HCT116 (cell line): ENCODE measurements around the gene RAD21L1.
"Not testable (repeated sequence)": the region's sequence is repeated elsewhere in the genome, so short reads cannot be mapped to it uniquely, and the experiment has no call there.

ENCODE experiments used
- CBX3 ChIP-seq: IDR thresholded peaks from 2 replicates; pipeline ENCODE4 v1.6.1; 2012; ENCODE audit warnings: low read depth
- CTCF ChIP-seq, 3 experiments: fragments of 200-600 bp in 1 of 3; sonication (generic) in 1 of 3; IDR thresholded peaks in 2 of 3; conservative IDR thresholded peaks in 1 of 3; 2 replicates each; pipeline ENCODE4 v1.5.1; 2012 to 2017; ENCODE audit warnings: low read depth in 2 of 3, low read length in 2 of 3, antibody characterized with exemption in 1 of 3, borderline replicate concordance in 1 of 3, control low read depth in 1 of 3, mild to moderate bottlenecking in 1 of 3, mixed read lengths in 1 of 3, mixed run types in 1 of 3, moderate library complexity in 1 of 3; ENCODE audit not compliant: insufficient read depth in 1 of 3
- EGR1 ChIP-seq: IDR thresholded peaks from 2 replicates; pipeline ENCODE4 v1.6.1; 2012; ENCODE audit warnings: low read depth
- EZH2 ChIP-seq: fragments of 200-600 bp; sonication (generic); IDR thresholded peaks from 2 replicates; pipeline ENCODE4 v1.6.1; 2017; ENCODE audit warnings: antibody characterized with exemption, mixed run types
- FOSL1 ChIP-seq: IDR thresholded peaks from 2 replicates; pipeline ENCODE4 v1.6.1; 2012; ENCODE audit warnings: low read depth
- MAX ChIP-seq: IDR thresholded peaks from 2 replicates; pipeline ENCODE4 v1.6.1; 2012
- POLR2A ChIP-seq: IDR thresholded peaks from 2 replicates; pipeline ENCODE4 v1.7.0; 2011; ENCODE audit warnings: borderline replicate concordance; ENCODE audit not compliant: insufficient read depth, insufficient read length; ENCODE audit errors: extremely low read depth
- POLR2AphosphoS5 ChIP-seq: IDR thresholded peaks from 2 replicates; pipeline ENCODE4 v1.6.1; 2011; ENCODE audit warnings: mild to moderate bottlenecking, low read depth, low read length, moderate library complexity
- RAD21 ChIP-seq: IDR thresholded peaks from 2 replicates; pipeline ENCODE4 v1.6.1; 2012; ENCODE audit warnings: low read depth, mild to moderate bottlenecking
- SP1 ChIP-seq: IDR thresholded peaks from 2 replicates; pipeline ENCODE4 v1.6.1; 2012; ENCODE audit warnings: low read depth
- TCF7L2 ChIP-seq: IDR thresholded peaks from 2 replicates; pipeline ENCODE4 v1.7.0; 2011; ENCODE audit warnings: borderline replicate concordance, inconsistent platforms; ENCODE audit not compliant: insufficient read depth, insufficient read length; ENCODE audit errors: extremely low read depth
- YY1 ChIP-seq: IDR thresholded peaks from 2 replicates; pipeline ENCODE4 v1.6.1; 2011; ENCODE audit warnings: low read length, low read depth, moderate library complexity, mild to moderate bottlenecking; ENCODE audit not compliant: insufficient replicate concordance; ENCODE audit errors: extremely low read depth

GRCh38 chr20:1250282-1250681 is 24.4 kb downstream of the RAD21L1 start:
- TF ChIP-seq POLR2A; CTCF (IDR thresholded peaks at IDR 0.05 in 2 of 3, conservative IDR thresholded peaks at IDR 0.05 in 1 of 3; ENCODE audit: borderline replicate concordance in 1 of 3, insufficient read depth in 1 of 3, low read depth in 2 of 3, low read length in 2 of 3); RAD21; TCF7L2; EGR1; POLR2AphosphoS5; FOSL1; EZH2; MAX; SP1; CBX3; YY1: not testable (repeated sequence)
